ENCODE measurements around the gene CENPB.

The CENPB gene

GRCh38 chr20:3820901-3821727, 34.6 kb upstream of the CENPB start:
- Histone ChIP-seq H2BK15ac (ENCODE audit: low read depth, poor library complexity, severe bottlenecking) (no peak overlapping the region), H3K23ac (ENCODE audit: low read length in 2 of 2) (no peak overlapping the region), H4K91ac (ENCODE audit: low read length) (no peak overlapping the region), H2BK12ac (ENCODE audit: low read length in 2 of 2) (no peak overlapping the region), H3K27ac (ENCODE audit: low read length, poor library complexity, severe bottlenecking) (peak overlapping the region; percentile 45), H3K27me3 (ENCODE audit: control insufficient read depth in 1 of 2, insufficient read depth in 1 of 2, low read length in 2 of 2) (no peaks in the 10 kb centered on the region), H2BK120ac (ENCODE audit: low read depth, low read length) (peak overlapping the region; percentile 46), H3K14ac (ENCODE audit: low read length in 2 of 2) (no peak overlapping the region), H2AFZ (ENCODE audit: low read depth, low read length) (no peak overlapping the region), H2AK5ac (ENCODE audit: low read length, severe bottlenecking) (no peak overlapping the region), H3K18ac (ENCODE audit: low read depth in 1 of 2, low read length in 2 of 2) (no peak overlapping the region), H4K8ac (ENCODE audit: low read length) (peak overlapping the region; percentile 88), H3K36me3 (ENCODE audit: control insufficient read depth in 1 of 2, insufficient read depth in 2 of 2, low read depth in 1 of 2, low read length in 2 of 2) (peaks cover 42 to 44% of the 10 kb centered on the region in 2 experiments), H3K4me3 (ENCODE audit: insufficient read depth in 1 of 2, low read depth in 1 of 2, low read length in 2 of 2) (peak overlapping the region; percentile 94 to 95), H3K79me1 (replicated peaks; ENCODE audit: low read length, poor library complexity, severe bottlenecking) (peaks cover 23% of the 10 kb centered on the region), H3K9ac (ENCODE audit: low read length) (peak overlapping the region; percentile 97), H3K4me1 (ENCODE audit: control insufficient read depth, insufficient read depth, low read depth, low read length) (peaks cover 19% of the 10 kb centered on the region), H3K4me2 (ENCODE audit: low read length, poor library complexity, severe bottlenecking) (peak overlapping the region; percentile 60), H3K4ac (ENCODE audit: low read depth in 1 of 2, low read length in 2 of 2) (no peak overlapping the region), H3K9me3 (ENCODE audit: control insufficient read depth, low read length) (no peaks in the 10 kb centered on the region), H2BK5ac (ENCODE audit: low read depth, low read length, poor library complexity, severe bottlenecking) (peak overlapping the region; percentile 22)
- DNase-seq = no peak
- WGBS = 61% methylated on average over 20 of the region's 20 CpGs

DNA sequence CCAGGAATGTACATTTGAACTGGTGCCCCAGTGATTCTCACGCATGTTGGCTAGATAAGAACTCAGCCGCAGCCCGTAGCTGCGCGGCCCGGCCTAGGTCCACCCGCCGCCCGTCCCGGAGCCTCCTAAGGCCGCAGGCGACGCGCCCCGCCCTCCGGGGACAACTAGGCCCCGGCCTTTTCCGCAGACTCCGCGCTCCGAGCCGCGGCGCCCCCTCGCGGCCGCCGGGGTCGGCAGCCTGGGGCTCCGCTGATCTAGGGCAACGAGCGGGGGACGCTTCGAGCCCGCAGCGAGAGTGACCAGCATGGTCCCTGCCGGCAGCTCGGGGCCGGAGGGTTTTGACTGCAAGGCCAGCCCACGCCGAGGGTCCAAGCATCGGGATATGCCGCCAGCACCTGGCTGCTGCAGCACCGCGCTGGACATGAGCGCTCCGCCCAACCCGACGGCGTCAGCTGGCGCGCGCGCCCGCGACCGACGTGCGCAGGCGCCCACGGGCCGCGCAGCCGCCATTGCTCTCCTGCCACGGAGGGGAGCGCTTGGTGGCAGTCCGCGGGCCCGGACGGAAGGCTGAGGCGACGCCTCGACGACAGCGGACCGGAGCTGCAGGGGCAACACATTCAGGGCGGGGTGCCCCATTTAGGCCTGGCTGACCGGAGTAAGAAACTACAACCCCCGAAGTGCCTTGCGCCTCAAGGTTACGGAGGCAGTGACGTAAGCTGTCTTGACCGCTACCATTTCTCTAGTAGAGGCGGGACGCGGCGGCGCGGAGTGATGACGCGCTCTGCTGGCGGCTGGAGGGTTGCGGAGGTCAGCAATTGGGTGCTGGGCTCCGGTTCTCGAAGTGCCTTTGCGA, 33.7 kb upstream of the CENPB start, which contains the start of gene AP5S1:
TSS of gene AP5S1 (plus strand) at position 500 of the 853 bp plus-strand sequence. CDS start 1,571 bp downstream, outside the sequence.
- H3K14ac ChIP-seq (ENCODE audit: low read length in 2 of 2) = peak within 1 kb of the TSS; percentile 18 to 94
- H3K4ac ChIP-seq (ENCODE audit: low read depth in 1 of 2, low read length in 2 of 2) = peak within 1 kb of the TSS; percentile 99 to 100
- peaks cover 19% of the 10 kb centered on the region for H3K4me1 ChIP-seq (ENCODE audit: control insufficient read depth, insufficient read depth, low read depth, low read length)
- H3K79me1 ChIP-seq (replicated peaks; ENCODE audit: low read length, poor library complexity, severe bottlenecking) = peaks cover 20% of the 10 kb centered on the region
- H3K4me2 ChIP-seq (ENCODE audit: low read length, poor library complexity, severe bottlenecking) = peak within 1 kb of the TSS; percentile 79
- peak within 1 kb of the TSS; percentile 64 to 90 for H3K23ac ChIP-seq (ENCODE audit: low read length in 2 of 2)
- H3K18ac ChIP-seq (ENCODE audit: low read depth in 1 of 2, low read length in 2 of 2) = peak within 1 kb of the TSS; percentile 99 to 100
- peak; percentile 97 for DNase-seq
- no peaks in the 10 kb centered on the region for H3K27me3 ChIP-seq (ENCODE audit: control insufficient read depth in 1 of 2, insufficient read depth in 1 of 2, low read length in 2 of 2)
- peak within 1 kb of the TSS; percentile 82 for H2AK5ac ChIP-seq (ENCODE audit: low read length, severe bottlenecking)
- H2BK15ac ChIP-seq (ENCODE audit: low read depth, poor library complexity, severe bottlenecking) = peak within 1 kb of the TSS; percentile 100
- peak within 1 kb of the TSS; percentile 100 for H4K8ac ChIP-seq (ENCODE audit: low read length)
- peak within 1 kb of the TSS; percentile 85 for H2AFZ ChIP-seq (ENCODE audit: low read depth, low read length)
- H4K91ac ChIP-seq (ENCODE audit: low read length) = peak within 1 kb of the TSS; percentile 100
- no peaks in the 10 kb centered on the region for H3K9me3 ChIP-seq (ENCODE audit: control insufficient read depth, low read length)
- peak within 1 kb of the TSS; percentile 97 for H2BK120ac ChIP-seq (ENCODE audit: low read depth, low read length)
- H3K4me3 ChIP-seq (ENCODE audit: insufficient read depth in 1 of 2, low read depth in 1 of 2, low read length in 2 of 2) = peak within 1 kb of the TSS; percentile 94 to 95
- peak within 1 kb of the TSS; percentile 93 for H2BK5ac ChIP-seq (ENCODE audit: low read depth, low read length, poor library complexity, severe bottlenecking)
- H2BK12ac ChIP-seq (ENCODE audit: low read length in 2 of 2) = peak within 1 kb of the TSS; percentile 6 to 83
- peaks cover 34 to 36% of the 10 kb centered on the region in 2 experiments for H3K36me3 ChIP-seq (ENCODE audit: control insufficient read depth in 1 of 2, insufficient read depth in 2 of 2, low read depth in 1 of 2, low read length in 2 of 2)
- peak within 1 kb of the TSS; percentile 95 for H3K27ac ChIP-seq (ENCODE audit: low read length, poor library complexity, severe bottlenecking)
- under 1% methylated on average over 82 of the region's 96 CpGs for WGBS
- H3K9ac ChIP-seq (ENCODE audit: low read length) = peak within 1 kb of the TSS; percentile 97

DNA sequence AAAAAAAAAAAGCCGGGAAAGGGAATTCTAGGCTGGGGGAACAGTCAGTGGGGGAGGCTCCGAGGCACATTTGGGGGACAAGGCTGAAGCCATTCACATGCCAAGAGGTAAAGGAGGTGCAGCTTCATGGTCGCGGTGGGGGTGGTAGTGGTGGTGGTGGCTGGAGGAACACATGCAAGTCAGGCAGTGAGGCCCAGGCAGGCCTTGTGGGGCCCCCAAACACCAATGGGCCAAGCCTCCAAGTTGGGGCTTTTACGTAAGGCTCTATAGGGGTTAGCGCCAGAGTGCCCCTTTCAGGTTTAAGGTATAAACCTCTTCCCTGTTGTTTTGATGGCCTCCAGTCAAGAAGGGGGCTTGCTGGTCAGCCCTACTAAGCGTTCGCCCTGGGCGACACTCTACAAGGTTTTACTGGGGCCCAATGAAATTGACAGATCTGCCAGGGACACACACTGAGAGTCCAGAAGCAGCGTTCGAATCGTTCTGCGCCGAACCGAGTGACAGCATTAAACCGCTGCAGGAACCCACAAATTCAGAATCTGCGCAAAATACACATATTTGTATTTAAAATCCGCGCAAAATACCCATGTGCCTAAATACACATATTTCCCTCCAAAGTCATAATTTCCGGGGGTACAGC, 33.0 kb upstream of the CENPB start:
- peak overlapping the region in 1 of 2 experiments; percentile 18 for H3K14ac ChIP-seq (ENCODE audit: low read length in 2 of 2)
- H2BK120ac ChIP-seq (ENCODE audit: low read depth, low read length) = peak overlapping the region; percentile 29
- peak overlapping the region; percentile 3 for H2AK5ac ChIP-seq (ENCODE audit: low read length, severe bottlenecking)
- H2BK12ac ChIP-seq (ENCODE audit: low read length in 2 of 2) = peak overlapping the region; percentile 6 to 83
- H3K18ac ChIP-seq (ENCODE audit: low read depth in 1 of 2, low read length in 2 of 2) = peak overlapping the region; percentile 41 to 100
- peak overlapping the region; percentile 79 for H3K4me2 ChIP-seq (ENCODE audit: low read length, poor library complexity, severe bottlenecking)
- H2BK5ac ChIP-seq (ENCODE audit: low read depth, low read length, poor library complexity, severe bottlenecking) = no peak overlapping the region
- DNase-seq = no peak
- H3K27me3 ChIP-seq (ENCODE audit: control insufficient read depth in 1 of 2, insufficient read depth in 1 of 2, low read length in 2 of 2) = no peaks in the 10 kb centered on the region
- peak overlapping the region; percentile 79 for H4K91ac ChIP-seq (ENCODE audit: low read length)
- H3K27ac ChIP-seq (ENCODE audit: low read length, poor library complexity, severe bottlenecking) = peak overlapping the region; percentile 89
- H2BK15ac ChIP-seq (ENCODE audit: low read depth, poor library complexity, severe bottlenecking) = peak overlapping the region; percentile 41
- no peak overlapping the region for H2AFZ ChIP-seq (ENCODE audit: low read depth, low read length)
- H3K9me3 ChIP-seq (ENCODE audit: control insufficient read depth, low read length) = no peaks in the 10 kb centered on the region
- 85% methylated on average over 20 of the region's 20 CpGs for WGBS
- peaks cover 17% of the 10 kb centered on the region for H3K79me1 ChIP-seq (replicated peaks; ENCODE audit: low read length, poor library complexity, severe bottlenecking)
- H3K9ac ChIP-seq (ENCODE audit: low read length) = peak overlapping the region; percentile 97
- no peak overlapping the region for H3K23ac ChIP-seq (ENCODE audit: low read length in 2 of 2)
- H3K4ac ChIP-seq (ENCODE audit: low read depth in 1 of 2, low read length in 2 of 2) = peak overlapping the region; percentile 67 to 80
- H3K36me3 ChIP-seq (ENCODE audit: control insufficient read depth in 1 of 2, insufficient read depth in 2 of 2, low read depth in 1 of 2, low read length in 2 of 2) = peaks cover 27 to 28% of the 10 kb centered on the region in 2 experiments
- peaks cover 19% of the 10 kb centered on the region for H3K4me1 ChIP-seq (ENCODE audit: control insufficient read depth, insufficient read depth, low read depth, low read length)
- H4K8ac ChIP-seq (ENCODE audit: low read length) = peak overlapping the region; percentile 100
- peak overlapping the region; percentile 94 to 95 for H3K4me3 ChIP-seq (ENCODE audit: insufficient read depth in 1 of 2, low read depth in 1 of 2, low read length in 2 of 2)

Measured in mesenchymal stem cell (in vitro differentiated cells and primary cell).